ENCODE results near the gene ITGB6.

- TF ChIP-seq CTCF (IDR thresholded peaks at IDR 0.05) (no peak), ZFX (IDR thresholded peaks at IDR 0.05; ENCODE audit: borderline replicate concordance) (no peak)
These were observed 9.4 kb upstream of the ITGB6 start for GRCh38 chr2:160209516-160209856.
